BE2C (cell line): ENCODE results near the gene RASAL2.

ENCODE experiments used
- DNase-seq: peaks from one replicate; pipeline ENCODE4 v3.0.0-alpha.2; 2020
- H3K27me3 ChIP-seq: fragments of 250-450 bp; sonication (Bioruptor Pico); 2 replicates; pipeline ENCODE4 v1.5.1; 2020; ENCODE audit warnings: mild to moderate bottlenecking
- H3K36me3 ChIP-seq: fragments of 250-450 bp; sonication (Bioruptor Pico); 2 replicates; pipeline ENCODE4 v1.5.1; 2020; ENCODE audit warnings: mild to moderate bottlenecking
- H3K4me1 ChIP-seq: fragments of 250-450 bp; sonication (Bioruptor Pico); 2 replicates; pipeline ENCODE4 v1.5.1; 2020
- H3K4me3 ChIP-seq: 2 replicates; pipeline ENCODE4 v1.5.1; 2011; ENCODE audit warnings: low read depth, low read length
- H3K9me3 ChIP-seq: fragments of 250-450 bp; sonication (Bioruptor Pico); 2 replicates; pipeline ENCODE4 v1.5.1; 2020
- TF ChIP-seq, protein P1 (sequence below): IDR thresholded peaks from 2 replicates; pipeline ENCODE4 v1.5.1; 2012; ENCODE audit warnings: mild to moderate bottlenecking, low read depth, low read length

Gene RASAL2

DNA sequence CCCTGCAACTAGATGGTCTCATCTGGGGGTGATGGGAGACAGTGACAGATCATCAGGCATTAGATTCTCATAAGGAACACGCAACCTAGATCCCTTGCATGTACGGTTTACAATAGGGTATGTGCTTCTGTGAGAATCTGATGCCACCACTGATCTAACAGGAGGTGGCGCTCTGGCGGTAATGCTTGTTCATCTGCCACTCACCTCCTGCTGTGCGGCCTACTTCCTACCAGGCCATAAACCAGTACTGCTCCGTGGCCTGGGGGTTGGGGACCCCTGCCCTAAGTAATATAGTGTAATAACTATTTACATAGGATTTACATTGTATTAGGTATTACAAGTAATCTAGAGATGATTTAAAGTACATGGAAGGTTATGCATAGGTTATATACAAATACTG lies 267.9 kb downstream of the RASAL2 start:
- Histone ChIP-seq H3K4me1 (no peaks in the 10 kb centered on the region), H3K36me3 (no peaks in the 10 kb centered on the region), H3K4me3 (no peak overlapping the region), H3K9me3 (no peaks in the 10 kb centered on the region), H3K27me3 (no peaks in the 10 kb centered on the region)
- TF ChIP-seq, protein P1, sequence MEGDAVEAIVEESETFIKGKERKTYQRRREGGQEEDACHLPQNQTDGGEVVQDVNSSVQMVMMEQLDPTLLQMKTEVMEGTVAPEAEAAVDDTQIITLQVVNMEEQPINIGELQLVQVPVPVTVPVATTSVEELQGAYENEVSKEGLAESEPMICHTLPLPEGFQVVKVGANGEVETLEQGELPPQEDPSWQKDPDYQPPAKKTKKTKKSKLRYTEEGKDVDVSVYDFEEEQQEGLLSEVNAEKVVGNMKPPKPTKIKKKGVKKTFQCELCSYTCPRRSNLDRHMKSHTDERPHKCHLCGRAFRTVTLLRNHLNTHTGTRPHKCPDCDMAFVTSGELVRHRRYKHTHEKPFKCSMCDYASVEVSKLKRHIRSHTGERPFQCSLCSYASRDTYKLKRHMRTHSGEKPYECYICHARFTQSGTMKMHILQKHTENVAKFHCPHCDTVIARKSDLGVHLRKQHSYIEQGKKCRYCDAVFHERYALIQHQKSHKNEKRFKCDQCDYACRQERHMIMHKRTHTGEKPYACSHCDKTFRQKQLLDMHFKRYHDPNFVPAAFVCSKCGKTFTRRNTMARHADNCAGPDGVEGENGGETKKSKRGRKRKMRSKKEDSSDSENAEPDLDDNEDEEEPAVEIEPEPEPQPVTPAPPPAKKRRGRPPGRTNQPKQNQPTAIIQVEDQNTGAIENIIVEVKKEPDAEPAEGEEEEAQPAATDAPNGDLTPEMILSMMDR, result no peak
- no peak for DNase-seq

DNA sequence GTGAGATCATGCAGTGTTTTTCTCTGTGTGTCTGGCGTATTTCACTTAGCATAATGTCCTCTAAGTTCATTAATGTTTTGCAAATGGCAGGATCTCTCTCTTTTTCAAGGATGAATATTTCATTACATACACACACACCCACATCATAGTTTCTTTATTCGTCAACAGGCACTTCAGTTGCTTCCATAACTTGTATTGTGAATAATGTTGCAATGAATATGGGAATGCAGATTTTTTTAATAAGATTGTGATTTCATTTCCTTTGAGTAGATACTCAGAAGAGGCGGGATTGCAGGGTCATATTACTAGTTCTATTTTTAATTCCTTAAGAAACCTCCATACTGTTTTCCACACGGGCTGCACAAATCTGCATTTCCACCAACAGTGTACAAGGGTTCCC lies 268.8 kb downstream of the RASAL2 start:
- Histone ChIP-seq H3K36me3 (no peaks in the 10 kb centered on the region), H3K4me3 (no peak overlapping the region), H3K4me1 (no peaks in the 10 kb centered on the region), H3K27me3 (no peaks in the 10 kb centered on the region), H3K9me3 (no peaks in the 10 kb centered on the region)
- DNase-seq, result no peak
- TF ChIP-seq, protein P1, result no peak

DNA sequence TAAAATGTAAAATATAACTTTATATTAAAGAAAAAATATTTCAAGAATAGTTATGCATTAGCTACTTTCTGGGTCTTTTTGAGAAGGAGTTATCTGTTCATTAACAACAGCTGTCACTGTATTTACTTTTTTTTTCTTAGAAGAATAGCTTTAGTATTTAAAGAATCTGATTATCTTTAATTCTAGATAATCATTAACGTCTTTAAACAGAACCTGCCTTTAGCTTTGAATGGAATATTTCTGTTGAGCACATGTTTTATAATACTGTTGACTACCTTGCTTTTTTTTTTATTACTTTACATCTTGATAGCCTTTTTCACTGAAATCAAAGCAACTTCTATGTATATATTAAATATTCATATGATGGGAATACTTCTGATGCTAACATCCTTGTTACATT lies 270.9 kb downstream of the RASAL2 start:
- no peaks in the 10 kb centered on the region for H3K4me1 ChIP-seq
- no peak for DNase-seq
- no peaks in the 10 kb centered on the region for H3K36me3 ChIP-seq
- TF ChIP-seq, protein P1, result no peak
- H3K9me3 ChIP-seq, result no peaks in the 10 kb centered on the region
- H3K27me3 ChIP-seq, result no peaks in the 10 kb centered on the region
- H3K4me3 ChIP-seq, result no peak overlapping the region

DNA sequence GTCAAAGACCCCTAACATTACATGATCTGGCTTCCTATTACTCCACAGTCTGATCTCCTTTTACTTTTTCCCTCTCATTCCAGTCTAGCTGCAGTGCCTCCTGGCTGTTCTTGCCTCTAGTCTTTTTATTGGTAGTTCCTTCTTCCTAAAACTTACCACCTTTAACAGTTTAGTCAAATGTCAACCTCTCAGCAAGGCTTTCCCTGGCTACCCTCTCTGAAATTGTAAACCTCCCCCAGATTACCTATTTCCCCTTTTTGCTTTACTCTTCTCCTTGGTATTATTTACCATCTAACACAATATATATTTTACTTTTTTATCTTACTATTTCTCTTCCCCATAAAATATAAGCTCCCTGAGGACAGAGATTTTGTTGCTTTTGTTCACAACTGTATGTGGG lies 273.2 kb downstream of the RASAL2 start:
- no peak for DNase-seq
- no peaks in the 10 kb centered on the region for H3K27me3 ChIP-seq
- H3K4me1 ChIP-seq, result no peaks in the 10 kb centered on the region
- no peak overlapping the region for H3K4me3 ChIP-seq
- no peaks in the 10 kb centered on the region for H3K36me3 ChIP-seq
- H3K9me3 ChIP-seq, result no peaks in the 10 kb centered on the region
- TF ChIP-seq, protein P1, result no peak

DNA sequence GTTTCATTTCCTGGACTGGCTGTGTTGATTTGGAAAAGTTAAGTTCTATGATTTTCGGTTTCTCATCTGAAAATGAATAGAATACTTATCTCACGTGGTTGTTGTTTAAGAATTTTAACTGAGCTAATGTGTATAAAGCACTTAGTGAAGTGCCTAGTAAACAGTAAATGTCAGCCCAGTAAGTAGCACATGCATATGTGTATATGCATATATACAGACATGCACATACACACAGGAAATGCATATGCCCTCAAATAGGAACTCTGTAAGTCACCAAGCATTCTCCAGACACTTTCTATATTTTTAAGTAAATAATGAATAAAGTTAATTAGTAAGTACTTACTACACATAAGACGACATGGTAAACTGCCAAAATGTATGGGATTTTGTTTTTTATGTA lies 274.3 kb downstream of the RASAL2 start:
- no peak for DNase-seq

DNA sequence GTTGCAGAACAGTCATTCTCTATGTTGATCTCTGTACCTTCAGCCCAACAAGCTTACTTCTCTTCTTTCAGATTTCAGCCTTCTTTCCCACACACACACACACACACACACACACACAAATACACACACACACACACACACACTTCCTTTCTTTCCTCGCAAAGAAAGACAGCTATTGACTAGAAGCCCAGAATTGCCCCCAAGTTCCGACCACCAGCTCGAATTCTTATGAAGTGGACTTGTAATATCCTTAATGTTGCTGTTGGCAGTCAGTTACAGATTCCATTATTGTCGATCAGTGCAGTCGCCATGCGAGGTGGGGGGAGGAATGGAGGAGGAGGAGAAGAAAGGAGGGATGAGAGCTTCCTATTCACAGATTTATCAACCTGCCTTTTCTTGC lies 277.3 kb downstream of the RASAL2 start:
- TF ChIP-seq, protein P1, result no peak
- H3K36me3 ChIP-seq, result no peaks in the 10 kb centered on the region
- H3K4me1 ChIP-seq, result no peaks in the 10 kb centered on the region
- H3K9me3 ChIP-seq, result no peaks in the 10 kb centered on the region
- no peaks in the 10 kb centered on the region for H3K27me3 ChIP-seq
- H3K4me3 ChIP-seq, result no peak overlapping the region
- no peak for DNase-seq

More for the DNA sequence above, 274.3 kb downstream of the RASAL2 start:
- TF ChIP-seq, protein P1, result no peak
- H3K4me1 ChIP-seq, result no peaks in the 10 kb centered on the region
- H3K36me3 ChIP-seq, result no peaks in the 10 kb centered on the region
- H3K4me3 ChIP-seq, result no peak overlapping the region
- no peaks in the 10 kb centered on the region for H3K27me3 ChIP-seq
- H3K9me3 ChIP-seq, result no peaks in the 10 kb centered on the region
